Nephron (organoid): ENCODE measurements around the gene CCBE1.
A peak's percentile ranks its signal among the peaks of the same experiment; 100 is the strongest.

Experiments used
- H3K27ac Mint-ChIP-seq, 3 experiments: 2 replicates each; pipeline ENCODE4 v1.8.0; 2020; ENCODE audit warnings: mixed read lengths in 3 of 3, mild to moderate bottlenecking in 2 of 3, moderate library complexity in 1 of 3
- H3K27me3 Mint-ChIP-seq: 2 replicates; pipeline ENCODE4 v1.8.0; 2021; ENCODE audit warnings: low read depth, mild to moderate bottlenecking, moderate library complexity, mixed read lengths
- H3K36me3 Mint-ChIP-seq: 2 replicates; pipeline ENCODE4 v1.8.0; 2020; ENCODE audit warnings: low read depth, mixed read lengths
- H3K4me1 Mint-ChIP-seq: 2 replicates; pipeline ENCODE4 v1.8.0; 2020; ENCODE audit warnings: mixed read lengths
- H3K4me3 Mint-ChIP-seq, 3 experiments: 2 replicates each; pipeline ENCODE4 v1.8.0; 2020; ENCODE audit warnings: mild to moderate bottlenecking in 3 of 3, mixed read lengths in 3 of 3, moderate library complexity in 2 of 3
- H3K9me3 Mint-ChIP-seq: 2 replicates; pipeline ENCODE4 v1.8.0; 2020; ENCODE audit warnings: mixed read lengths
- CTCF ChIP-seq, 3 experiments: fragments of 200-600 bp; sonication (generic); IDR thresholded peaks; one replicate each; pipeline ENCODE4 v1.5.0; 2021; ENCODE audit warnings: antibody characterized with exemption in 3 of 3; ENCODE audit not compliant: unreplicated experiment in 3 of 3

CCBE1 gene

GRCh38 chr18:59564561-59564960 lies 132.7 kb downstream of the CCBE1 start:
- Mint-ChIP-seq H3K9me3 (no peaks in the 10 kb centered on the region), H3K27ac (peak overlapping the region; percentile 65 to 83 (median 81)), H3K27me3 (no peaks in the 10 kb centered on the region), H3K36me3 (peaks cover 3% of the 10 kb centered on the region), H3K4me1 (peaks cover 77% of the 10 kb centered on the region), H3K4me3 (no peak overlapping the region)
- no peak for TF ChIP-seq CTCF (IDR thresholded peaks at IDR 0.05; ENCODE audit: unreplicated experiment in 3 of 3)

GRCh38 chr18:59563176-59563785 lies 133.9 kb downstream of the CCBE1 start:
- Mint-ChIP-seq H3K27ac (peak overlapping the region; percentile 85 to 94 (median 91)), H3K9me3 (no peaks in the 10 kb centered on the region), H3K27me3 (no peaks in the 10 kb centered on the region), H3K4me1 (peaks cover 79% of the 10 kb centered on the region), H3K4me3 (no peak overlapping the region), H3K36me3 (peaks cover 3% of the 10 kb centered on the region)
- TF ChIP-seq CTCF (IDR thresholded peaks at IDR 0.05; ENCODE audit: unreplicated experiment in 3 of 3), result no peak

- no peak overlapping the region for H3K4me3 Mint-ChIP-seq
- no peak for TF ChIP-seq CTCF (IDR thresholded peaks at IDR 0.05; ENCODE audit: unreplicated experiment in 3 of 3)
- peaks cover 79% of the 10 kb centered on the region for H3K4me1 Mint-ChIP-seq
- peaks cover 3% of the 10 kb centered on the region for H3K36me3 Mint-ChIP-seq
- no peaks in the 10 kb centered on the region for H3K27me3 Mint-ChIP-seq
- peak overlapping the region; percentile 85 to 94 (median 91) for H3K27ac Mint-ChIP-seq
- H3K9me3 Mint-ChIP-seq, result peaks cover 3% of the 10 kb centered on the region
Observed at GRCh38 chr18:59562751-59563150, 134.5 kb downstream of the CCBE1 start.

GRCh38 chr18:59561612-59562011 lies 135.6 kb downstream of the CCBE1 start:
- no peak for TF ChIP-seq CTCF (IDR thresholded peaks at IDR 0.05; ENCODE audit: unreplicated experiment in 3 of 3)
- no peaks in the 10 kb centered on the region for H3K27me3 Mint-ChIP-seq
- H3K27ac Mint-ChIP-seq, result peak overlapping the region; percentile 85 to 94 (median 91)
- peaks cover 3% of the 10 kb centered on the region for H3K9me3 Mint-ChIP-seq
- H3K36me3 Mint-ChIP-seq, result peaks cover 3% of the 10 kb centered on the region
- peak overlapping the region in 1 of 3 experiments; percentile 23 for H3K4me3 Mint-ChIP-seq
- H3K4me1 Mint-ChIP-seq, result peaks cover 79% of the 10 kb centered on the region

DNA sequence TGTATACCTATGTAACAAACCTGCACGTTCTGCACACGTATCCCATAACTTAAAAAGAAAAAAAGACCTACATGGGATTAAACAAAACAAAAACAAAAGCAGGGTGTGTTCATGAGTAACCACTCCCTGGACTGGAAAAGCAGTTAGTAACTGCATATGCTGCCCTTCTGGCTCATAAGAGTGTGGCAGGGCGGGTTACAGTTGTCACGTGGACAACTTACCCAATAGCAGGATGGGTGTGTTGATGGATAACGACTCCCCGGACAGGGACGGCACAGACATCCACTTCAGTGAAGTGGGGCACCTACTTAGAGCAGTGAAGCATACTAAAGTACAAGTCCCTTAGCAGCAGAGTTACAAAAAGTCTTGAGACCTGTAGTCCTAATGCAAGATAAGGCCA lies 136.7 kb downstream of the CCBE1 start:
- peaks cover 80% of the 10 kb centered on the region for H3K4me1 Mint-ChIP-seq
- peak overlapping the region; percentile 87 to 97 (median 94) for H3K27ac Mint-ChIP-seq
- no peak for TF ChIP-seq CTCF (IDR thresholded peaks at IDR 0.05; ENCODE audit: unreplicated experiment in 3 of 3)
- peaks cover 3% of the 10 kb centered on the region for H3K36me3 Mint-ChIP-seq
- no peaks in the 10 kb centered on the region for H3K27me3 Mint-ChIP-seq
- peaks cover 3% of the 10 kb centered on the region for H3K9me3 Mint-ChIP-seq
- H3K4me3 Mint-ChIP-seq, result no peak overlapping the region

DNA sequence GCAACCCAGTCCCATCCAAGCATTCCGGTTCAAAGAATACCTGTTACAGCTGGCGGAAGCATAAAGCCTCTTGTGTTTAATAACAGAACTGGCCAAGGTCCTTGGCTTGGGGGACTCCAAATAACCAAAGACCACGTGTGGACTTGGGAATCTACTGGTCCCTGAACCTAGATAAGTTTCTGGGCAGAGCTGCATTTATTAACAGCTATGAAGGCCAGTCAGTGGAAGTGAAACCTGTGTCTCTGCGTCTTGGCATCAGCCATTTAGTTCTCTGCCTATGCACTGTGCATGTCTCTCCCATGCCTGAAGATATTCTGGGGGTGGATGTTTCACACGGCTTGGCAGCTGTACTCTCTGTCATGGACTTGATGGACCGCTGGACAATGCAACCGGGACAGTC lies 137.7 kb downstream of the CCBE1 start:
- H3K27ac Mint-ChIP-seq, result peak overlapping the region; percentile 94 to 97 (median 97)
- TF ChIP-seq CTCF (IDR thresholded peaks at IDR 0.05; ENCODE audit: unreplicated experiment in 3 of 3), result no peak
- H3K27me3 Mint-ChIP-seq, result no peaks in the 10 kb centered on the region
- H3K36me3 Mint-ChIP-seq, result peaks cover 3% of the 10 kb centered on the region
- H3K4me1 Mint-ChIP-seq, result peaks cover 86% of the 10 kb centered on the region
- peak overlapping the region in 1 of 3 experiments; percentile 30 for H3K4me3 Mint-ChIP-seq
- H3K9me3 Mint-ChIP-seq, result peaks cover 3% of the 10 kb centered on the region
